T1000 (cell line): ENCODE data around the gene NBR1.
"Not testable (repeated sequence)": the region's sequence is repeated elsewhere in the genome, so short reads cannot be mapped to it uniquely, and the experiment has no call there.

Experiments
- DNase-seq: peaks from one replicate; lab custom pipeline; 2025; ENCODE audit warnings: mixed read lengths; lab: John Stamatoyannopoulos, UW

The NBR1 gene

DNA sequence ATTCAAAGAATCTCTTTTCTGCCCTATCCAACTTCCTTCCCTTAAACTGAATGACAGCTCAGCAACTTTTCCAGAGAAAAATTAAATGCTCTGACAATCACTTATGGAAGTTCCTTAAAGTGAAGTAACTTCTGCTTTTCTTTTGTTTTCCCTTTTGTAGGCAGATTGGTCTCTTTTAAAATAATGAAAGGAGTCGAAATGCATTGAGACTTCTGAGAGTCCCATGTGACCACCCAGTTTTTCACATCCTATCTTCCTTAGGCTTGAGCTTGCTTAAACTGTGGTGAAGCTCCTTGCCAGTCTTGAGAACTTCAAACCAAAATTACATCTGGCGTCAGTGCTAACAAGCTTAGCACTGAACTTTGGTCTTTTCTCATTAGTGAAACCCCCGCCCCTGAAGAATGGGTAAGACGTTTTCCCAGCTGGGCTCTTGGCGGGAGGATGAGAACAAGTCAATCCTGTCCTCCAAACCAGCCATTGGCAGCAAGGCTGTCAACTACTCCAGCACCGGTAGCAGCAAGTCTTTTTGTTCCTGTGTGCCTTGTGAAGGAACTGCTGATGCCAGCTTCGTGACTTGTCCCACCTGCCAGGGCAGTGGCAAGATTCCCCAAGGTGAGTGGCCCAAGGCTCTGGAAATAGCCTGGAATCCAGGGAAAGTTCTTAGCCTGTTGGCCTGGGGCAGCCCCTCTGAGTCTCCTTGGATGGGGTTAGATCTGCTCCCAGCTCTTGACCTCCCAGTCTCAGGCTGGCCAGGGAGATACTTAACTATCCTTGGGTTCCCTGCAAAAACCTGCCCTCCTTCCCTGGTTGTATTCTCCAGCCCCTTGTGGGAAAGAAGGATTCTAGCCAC lies 41.9 kb downstream of the NBR1 start:
- DNase-seq: no peak

DNA sequence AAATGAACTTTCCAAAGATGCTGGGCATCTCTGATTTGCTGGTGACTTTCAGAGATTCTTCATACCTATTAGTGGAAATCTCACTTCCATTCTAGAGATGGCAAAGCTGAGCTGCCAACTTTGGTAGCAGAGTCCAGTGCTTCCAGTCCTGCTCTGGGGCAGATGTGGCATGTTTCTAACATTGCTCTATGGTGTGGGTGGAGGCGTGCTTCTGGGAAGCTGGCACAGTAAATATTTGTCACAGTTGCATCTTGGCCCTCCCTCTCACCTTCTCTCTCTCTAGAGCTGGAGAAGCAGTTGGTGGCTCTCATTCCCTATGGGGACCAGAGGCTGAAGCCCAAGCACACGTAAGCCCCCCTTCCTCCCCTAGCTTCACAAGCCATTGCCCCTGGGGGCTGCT lies 42.5 kb downstream of the NBR1 start:
- DNase-seq: no peak

DNA sequence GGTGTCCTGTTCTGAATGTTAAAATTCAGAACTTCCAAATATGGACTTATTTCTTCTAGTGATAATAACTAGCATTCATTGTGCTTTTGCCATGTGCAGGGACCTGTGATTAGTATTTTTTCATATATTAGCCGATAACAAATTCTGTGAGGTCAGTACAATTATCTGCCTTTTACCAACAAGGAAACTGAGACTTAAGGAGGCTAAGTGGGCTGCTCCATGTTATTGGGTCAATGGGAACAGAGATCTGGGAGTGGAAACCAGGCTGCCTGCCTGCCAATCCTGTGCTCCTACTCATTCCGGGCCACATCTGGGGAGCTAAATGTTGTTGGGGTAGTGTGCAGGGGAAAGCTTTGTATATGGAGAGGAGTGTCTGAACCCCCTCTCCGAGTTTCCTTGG lies 44.3 kb downstream of the NBR1 start:
- no peak for DNase-seq

DNA sequence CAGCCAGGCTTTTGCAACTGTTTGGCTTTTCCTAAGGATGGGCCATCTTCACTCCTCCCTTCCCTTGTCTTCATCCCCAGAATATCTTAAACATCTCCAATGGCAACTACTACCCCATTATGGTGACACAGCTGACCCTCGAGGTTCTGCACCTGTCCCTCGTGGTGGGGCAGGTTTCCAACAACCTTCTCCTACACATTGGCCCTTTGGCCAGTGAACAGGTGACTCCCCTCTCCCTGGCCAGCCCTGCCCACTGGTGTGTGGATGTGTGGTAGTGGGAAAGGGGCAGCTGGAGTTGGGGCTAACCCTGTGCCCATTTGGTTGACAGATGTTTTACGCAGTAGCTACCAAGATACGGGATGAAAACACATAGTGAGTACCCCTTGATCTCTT lies 45.4 kb downstream of the NBR1 start:
- DNase-seq: no peak

DNA sequence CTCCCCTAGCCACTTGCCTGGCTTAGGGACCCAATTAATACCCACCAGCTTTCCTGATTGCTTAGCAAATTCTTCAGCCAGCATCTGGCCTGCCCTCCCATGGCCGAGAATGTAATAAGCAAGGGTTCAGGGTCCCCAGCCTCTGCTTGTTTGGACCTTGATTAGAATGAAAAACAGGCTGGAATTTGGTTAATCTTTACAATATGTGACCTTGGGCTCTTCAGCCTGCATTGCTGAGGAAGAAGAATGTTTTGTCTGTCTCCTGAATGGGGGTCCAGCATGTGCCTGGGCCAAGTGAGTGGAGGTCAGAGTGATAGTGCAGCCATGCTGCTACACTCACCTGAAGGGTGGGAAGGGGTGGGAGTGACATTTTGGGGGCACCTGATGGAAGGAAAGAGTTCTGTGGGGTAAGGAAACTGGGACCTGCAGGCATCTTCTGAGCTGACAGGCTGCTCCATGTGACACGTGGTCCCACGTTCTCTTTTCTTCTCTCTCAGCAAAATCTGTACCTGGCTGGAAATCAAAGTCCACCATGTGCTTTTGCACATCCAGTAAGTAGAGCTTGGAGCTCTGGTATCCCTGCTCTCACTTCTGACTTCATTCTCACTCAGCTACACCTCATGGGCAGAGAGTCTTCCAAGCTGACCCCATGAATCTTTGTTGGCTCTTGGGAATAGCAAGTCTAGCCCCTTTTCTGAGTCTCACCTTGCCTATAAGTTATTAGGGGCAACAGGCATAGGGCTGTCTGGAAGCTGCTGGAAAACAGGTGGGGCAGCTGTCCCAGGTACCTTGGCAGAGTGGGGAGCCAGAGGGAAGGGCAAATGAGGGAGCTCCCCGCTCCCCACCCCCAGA lies 46.0 kb downstream of the NBR1 start:
- no peak for DNase-seq

DNA sequence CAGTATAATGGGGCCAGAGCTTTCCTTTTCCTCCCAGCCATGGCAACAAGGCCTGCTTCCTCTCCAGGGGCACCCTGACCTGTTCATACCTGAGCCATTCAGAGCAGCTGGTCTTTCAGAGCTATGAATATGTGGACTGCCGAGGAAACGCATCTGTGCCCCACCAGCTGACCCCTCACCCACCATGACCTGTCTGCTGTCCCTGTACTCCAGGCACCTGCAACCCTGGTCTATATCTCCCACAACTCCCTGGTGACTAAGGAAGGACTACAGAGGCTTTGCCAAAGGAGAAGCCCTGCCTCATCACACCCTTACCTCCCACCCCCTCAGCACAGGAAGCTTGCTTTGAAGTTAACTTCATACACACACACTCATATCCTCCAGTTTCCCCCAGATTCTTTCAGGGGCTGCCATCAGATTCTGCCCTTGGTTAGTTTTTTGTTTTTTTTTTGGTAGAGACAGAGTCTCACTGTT lies 46.6 kb downstream of the NBR1 start:
- no peak for DNase-seq

DNA sequence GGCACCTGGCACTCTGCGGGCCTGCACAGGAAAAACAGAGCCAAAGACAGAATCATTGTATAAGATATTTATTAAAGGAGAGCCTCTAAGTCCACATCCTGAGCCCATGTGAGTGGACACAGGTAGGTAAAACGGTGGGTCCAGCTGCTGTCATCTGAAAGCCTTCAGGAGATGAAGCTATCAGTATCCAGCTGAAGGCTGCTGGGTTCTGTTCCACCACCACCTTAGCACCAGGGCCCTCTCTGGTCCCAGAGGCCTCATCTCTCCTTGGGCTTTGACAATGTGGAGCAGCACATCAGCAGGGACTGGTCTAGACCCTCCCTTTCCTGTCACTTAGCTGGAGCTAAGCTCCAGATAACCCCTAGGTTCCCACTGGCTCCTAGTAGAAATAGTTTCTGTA lies 48.0 kb downstream of the NBR1 start:
- DNase-seq: no peak

DNA sequence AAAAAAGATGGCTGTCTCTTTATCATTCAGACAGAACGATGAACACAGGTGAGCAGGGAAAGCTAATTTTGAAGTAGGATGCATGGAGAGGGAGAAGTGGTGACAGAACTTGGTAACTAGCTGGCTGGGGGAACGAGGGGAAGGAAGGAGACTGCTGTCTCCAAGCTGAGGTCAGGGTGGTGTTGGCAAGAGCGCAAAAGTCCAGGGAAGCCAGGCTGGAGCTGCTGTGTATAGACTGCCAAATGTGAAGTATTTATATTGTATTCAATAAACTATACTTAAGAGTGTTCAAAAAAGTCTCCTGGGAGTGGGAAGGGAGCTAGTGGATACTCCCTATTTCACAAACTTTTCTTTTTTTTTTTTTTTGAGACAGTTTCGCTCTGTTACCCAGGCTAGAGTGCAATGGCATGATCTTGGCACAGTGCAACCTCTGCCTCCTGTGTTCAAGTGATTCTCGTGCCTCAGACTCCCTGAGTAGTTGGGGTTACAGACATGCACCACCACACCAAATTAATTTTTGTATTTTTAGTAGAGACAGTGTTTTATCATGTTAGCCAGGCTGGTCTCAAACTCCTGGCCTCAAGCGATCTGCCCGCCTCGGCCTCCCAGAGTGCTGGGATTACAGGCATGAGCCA lies 48.8 kb downstream of the NBR1 start:
- no peak for DNase-seq

DNA sequence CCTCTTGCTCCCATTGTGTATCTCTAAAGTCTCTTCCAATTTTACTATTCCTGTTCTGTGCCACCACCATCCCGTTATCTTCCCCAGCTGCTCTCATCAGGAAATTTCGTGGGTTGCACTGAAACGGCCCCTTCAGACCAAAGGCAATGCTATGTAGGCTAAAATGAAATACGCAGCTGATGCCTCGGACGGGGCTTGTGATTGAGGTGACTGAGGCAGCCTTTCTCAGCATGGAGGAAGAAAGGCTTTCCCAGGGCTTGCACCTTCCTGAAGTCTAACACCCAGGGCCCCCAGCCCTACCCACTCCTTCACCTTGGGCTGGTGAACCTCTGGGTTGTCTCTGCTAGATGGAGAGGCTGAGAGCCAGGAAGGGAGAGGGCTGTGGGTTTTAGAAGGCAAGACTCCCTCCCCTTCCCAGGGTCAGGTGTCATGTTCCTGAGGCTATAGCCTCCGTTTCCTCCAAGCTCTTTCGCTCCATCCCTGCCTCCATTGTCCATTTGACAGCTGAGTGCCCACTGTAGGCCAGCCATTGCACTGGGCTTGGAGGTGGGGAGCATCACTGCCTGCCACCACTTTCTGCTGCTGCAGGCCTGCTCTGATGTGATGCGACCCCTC lies 49.6 kb downstream of the NBR1 start:
- no peak for DNase-seq

DNA sequence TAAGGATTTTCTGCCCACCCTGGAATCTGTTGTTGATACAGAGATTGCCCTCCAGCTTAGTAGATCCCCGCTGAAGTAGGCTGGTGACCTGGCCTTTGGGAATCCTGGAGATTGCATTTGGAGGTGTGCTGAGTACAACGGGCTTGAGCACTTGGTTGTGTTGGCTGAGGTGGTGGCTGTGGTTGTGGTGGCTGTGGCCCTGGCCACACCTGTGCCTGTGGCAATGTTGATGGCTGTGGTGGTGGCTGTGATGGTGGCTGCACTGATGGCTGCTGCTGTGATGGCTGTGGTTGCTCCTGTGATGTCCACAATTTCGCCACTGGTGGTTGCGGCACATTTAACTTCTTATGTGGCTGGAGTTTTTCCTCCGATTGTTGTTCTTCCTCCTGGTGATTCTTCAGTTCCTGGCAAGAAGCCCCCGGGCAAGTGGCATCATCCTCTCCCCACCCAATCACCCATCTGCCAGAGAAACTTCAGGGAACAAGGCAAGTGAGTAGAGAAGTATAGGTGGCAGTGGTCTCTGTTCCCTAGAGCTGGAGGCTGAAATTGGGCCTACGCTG lies 53.2 kb downstream of the NBR1 start:
- DNase-seq: no peak

DNA sequence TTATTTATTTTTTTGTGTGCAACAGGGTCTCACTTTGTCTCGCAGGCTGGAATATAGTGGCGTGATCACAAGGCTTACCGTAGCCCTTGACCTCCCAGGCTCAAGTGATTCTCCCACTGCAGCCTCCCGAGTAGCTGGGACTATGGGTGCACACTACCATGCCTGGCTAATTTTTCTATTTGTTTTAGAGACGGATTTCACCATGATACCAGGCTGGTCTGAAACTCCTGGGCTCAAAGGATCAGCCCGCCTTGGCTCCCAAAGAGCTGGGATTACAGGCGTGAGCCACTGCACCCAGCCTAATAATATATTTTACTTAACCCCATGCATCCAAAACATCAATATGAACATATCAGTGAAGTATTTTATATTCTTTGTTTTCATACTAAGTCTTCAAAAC lies 55.4 kb downstream of the NBR1 start:
- DNase-seq: no peak

DNA sequence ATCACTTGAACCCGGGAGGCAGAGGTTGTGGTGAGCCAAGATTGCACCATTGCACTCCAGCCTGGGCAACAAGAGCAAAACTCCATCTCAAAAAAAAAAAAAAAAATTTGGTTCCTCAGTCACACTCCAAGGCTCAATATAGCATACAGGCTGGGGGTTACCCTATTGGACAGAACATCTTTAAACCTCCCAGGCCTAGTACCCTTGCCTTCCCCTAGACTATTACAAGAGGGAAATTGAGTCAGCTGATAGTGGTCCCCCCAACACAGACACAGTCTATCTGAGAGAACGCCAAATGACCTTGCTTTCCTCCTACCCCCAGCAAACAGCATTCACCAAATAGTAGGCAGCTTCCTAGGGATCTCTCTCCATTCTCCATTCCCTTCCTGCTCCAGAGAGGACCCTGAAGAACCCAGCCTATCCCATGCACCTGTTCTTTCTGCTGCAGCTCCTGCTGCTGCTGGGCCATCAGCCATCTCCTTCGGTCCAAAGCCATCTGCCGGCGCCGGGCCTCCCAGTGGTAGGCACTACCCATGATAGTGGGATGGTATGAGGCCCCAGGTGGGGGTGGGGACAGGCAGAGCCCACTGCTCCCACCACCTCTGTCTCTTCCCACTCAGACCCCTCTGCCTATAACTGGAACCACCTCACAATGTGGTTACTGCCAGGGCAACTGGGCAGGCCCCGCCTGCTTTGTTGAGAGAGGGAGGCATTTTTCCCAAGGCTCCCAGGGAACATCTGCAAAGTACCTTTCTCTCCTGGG lies 57.2 kb downstream of the NBR1 start, which contains the start of gene CCDC200:
Gene CCDC200 (minus strand): TSS at position 604 of the 763 bp plus-strand sequence. CDS start 69 bp downstream, at position 535.
- not testable (repeated sequence) for DNase-seq

DNA sequence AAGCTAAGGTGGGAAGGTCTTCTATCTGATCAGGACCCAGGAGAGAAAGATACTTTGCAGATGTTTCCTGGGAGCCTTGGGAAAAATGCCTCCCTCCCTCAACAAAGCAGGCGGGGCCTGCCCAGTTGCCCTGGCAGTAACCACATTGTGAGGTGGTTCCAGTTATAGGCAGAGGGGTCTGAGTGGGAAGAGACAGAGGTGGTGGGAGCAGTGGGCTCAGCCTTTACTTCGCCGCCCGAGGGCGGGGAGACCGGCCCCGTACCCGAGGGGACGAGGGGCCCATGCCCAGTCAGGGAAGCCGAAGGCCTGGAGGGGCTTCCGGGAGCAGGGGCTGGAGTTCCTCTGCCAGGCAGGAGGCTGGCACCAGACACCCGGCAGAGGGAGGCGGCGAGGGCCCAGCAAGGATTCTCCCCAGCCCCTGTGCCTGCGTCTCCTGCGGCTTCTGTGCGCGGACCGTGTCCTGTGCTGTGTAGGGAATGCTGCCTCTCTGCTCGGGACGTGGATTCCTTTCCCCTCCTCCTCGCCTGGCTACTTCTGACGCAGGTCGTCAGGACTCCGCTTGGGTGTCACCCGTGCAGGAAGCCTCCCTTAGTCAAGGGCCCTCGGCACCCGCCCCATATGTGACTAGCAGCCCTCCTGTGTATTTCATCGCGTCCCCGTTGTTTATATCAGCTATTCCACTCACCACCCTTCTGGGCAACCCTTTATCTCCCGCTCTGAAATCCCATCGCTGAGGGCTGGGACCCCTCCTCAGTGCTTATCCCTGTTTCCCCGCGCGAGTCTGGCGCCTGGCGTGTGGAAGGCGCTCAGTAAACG lies 60.4 kb downstream of the NBR1 start:
- not testable (repeated sequence) for DNase-seq

DNA sequence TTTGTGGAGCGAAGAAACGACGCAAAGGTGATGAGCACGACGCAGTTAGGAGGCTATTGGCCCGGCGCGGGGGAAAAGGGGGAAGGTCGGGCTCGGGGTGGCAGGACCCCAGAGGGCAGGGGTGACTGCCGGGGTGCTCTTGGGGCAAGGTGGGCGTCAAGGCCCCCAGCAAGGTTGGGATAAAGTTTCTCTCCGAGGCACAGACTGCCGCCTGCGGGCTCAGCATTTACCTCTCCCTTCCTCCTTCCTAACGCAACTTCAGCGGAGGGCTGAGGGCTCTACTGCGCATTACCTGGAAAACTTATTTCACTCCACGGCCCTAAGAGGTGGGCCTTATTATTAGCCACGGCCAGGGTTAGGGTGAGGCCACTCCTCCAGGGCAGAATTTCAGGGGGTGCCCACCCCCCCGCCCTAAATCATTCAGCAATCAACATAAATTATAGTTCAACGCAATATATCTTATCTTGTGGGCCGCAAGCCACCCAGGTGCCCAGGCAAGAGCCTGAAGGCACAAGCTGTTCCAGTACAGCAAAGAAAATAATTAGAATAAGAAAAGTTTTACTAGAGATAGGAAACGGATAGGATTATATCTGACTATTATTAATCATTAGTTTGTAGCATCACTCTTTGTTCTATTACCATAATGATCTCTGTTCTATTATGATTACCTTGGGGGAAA lies 61.1 kb downstream of the NBR1 start:
- DNase-seq: not testable (repeated sequence)

DNA sequence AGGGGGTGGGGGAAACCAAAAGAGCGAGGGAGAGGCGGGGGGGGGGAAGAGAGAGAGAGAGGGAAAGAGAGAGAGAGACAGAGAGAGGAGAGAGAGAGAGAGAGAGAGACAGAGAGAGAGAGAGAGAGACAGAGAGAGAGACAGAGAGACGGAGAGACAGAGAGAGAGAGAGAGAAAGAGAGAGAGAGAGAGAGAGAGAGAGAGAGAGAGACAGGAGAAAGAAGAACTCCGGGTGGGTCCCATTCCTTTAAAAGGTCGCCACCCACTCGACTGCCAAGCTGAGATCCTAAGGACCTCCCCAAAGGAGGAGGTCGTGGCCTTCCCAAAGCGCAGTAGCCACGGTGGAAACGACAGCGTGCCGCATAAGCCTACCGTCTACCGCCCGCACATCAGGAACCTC lies 62.2 kb downstream of the NBR1 start:
- not testable (repeated sequence) for DNase-seq

DNA sequence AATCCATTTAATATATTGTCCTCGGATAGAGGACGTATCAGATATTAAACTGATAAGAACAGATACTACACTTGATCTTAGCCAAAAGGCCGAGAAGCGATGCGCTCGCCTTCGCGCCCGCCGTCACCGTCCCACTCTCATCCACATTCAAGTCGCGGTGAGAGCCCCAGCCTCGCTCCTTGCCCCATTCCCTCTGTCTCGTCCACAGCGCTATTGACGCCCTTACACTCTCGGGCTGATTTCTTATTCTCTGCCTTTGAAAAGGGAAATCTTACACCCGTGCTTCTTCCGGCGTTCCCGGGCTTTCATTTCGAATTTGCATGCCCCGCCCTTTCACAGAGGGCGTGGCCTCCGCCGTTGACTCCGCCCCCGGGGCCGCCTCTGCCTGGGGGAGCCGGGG lies 62.9 kb downstream of the NBR1 start, which contains the start of gene RNU2-1:
Gene RNU2-1 (minus strand): TSS at position 101 of the 400 bp plus-strand sequence.
- DNase-seq: not testable (repeated sequence)

DNA sequence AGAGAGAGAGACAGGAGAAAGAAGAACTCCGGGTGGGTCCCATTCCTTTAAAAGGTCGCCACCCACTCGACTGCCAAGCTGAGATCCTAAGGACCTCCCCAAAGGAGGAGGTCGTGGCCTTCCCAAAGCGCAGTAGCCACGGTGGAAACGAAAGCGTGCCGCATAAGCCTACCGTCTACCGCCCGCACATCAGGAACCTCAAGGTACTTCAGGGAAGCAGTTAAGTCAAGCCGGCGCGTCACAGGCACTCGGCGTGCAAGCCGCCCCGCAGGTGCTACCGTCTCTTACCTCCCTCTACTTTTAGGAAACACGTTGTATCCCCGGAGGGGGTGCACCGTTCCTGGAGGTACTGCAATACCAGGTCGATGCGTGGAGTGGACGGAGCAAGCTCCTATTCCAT lies 68.6 kb downstream of the NBR1 start:
- not testable (repeated sequence) for DNase-seq

DNA sequence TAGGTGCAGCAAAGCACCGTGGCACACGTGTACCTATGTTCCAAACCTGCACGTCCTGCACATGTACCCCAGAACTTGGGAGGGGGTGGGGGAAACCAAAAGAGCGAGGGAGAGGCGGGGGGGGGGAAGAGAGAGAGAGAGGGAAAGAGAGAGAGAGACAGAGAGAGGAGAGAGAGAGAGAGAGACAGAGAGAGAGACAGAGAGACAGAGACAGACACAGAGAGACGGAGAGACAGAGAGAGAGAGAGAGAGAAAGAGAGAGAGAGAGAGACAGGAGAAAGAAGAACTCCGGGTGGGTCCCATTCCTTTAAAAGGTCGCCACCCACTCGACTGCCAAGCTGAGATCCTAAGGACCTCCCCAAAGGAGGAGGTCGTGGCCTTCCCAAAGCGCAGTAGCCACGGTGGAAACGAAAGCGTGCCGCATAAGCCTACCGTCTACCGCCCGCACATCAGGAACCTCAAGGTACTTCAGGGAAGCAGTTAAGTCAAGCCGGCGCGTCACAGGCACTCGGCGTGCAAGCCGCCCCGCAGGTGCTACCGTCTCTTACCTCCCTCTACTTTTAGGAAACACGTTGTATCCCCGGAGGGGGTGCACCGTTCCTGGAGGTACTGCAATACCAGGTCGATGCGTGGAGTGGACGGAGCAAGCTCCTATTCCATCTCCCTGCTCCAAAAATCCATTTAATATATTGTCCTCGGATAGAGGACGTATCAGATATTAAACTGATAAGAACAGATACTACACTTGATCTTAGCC lies 69.8 kb downstream of the NBR1 start:
- DNase-seq: not testable (repeated sequence)
